HCT116 (cell line): Measurements from ENCODE around the gene MEI1. TPM values are rescaled to one million over a fixed set of nuclear protein-coding genes. Genes with fewer than 3 reads are reported as not detected.

Experiments
- ATAC-seq: fragments of 200-7000 bp; cut with Tn5 transposase; 2 replicates; pipeline ENCODE4 v1.9.1; 2020; ENCODE audit warnings: mild to moderate bottlenecking, moderate library complexity
- BruUV-seq: library from RNA; stranded (reverse); fragments of 400-500 nt; replicated peaks from 2 replicates; lab custom pipeline; 2021; lab: Mats Ljungman, UMichigan
- CTCF ChIA-PET: fragments of 300-600 bp; sonication (Branson Sonifier 250); formaldehyde crosslinking; loops from one replicate; lab custom pipeline; 2021; ENCODE audit warnings: antibody characterized with exemption; lab: Charles Lee
- POLR2A ChIA-PET: fragments of 300-600, 350-600 bp; sonication (Branson Sonifier 250); formaldehyde crosslinking; loops from one replicate; lab custom pipeline; 2021; ENCODE audit warnings: antibody characterized with exemption; lab: Charles Lee
- RAD21 ChIA-PET, 2 experiments: fragments of 300-600 bp; sonication (Branson Sonifier 250); formaldehyde crosslinking; loops; one replicate each; lab custom pipeline; 2023; ENCODE audit warnings: low total read pairs in 2 of 2; ENCODE audit not compliant: uncharacterized antibody in 2 of 2, unreplicated experiment in 2 of 2, low non-redundant PET in 1 of 2; lab: Charles Lee
- DNase-seq: peaks from one replicate; pipeline ENCODE4 v3.0.0-alpha.2; 2010; ENCODE audit warnings: low read depth, low spot score
- H2AFZ ChIP-seq: fragments of 200-600 bp; shearing (Covaris generic), sonication (generic); 2 replicates; pipeline ENCODE4 v1.6.1; 2017; ENCODE audit warnings: low read depth, mixed run types, mixed read lengths, antibody characterized with exemption, low read length; ENCODE audit not compliant: poor library complexity, severe bottlenecking
- H3K27ac ChIP-seq: 2 replicates; pipeline ENCODE4 v1.5.1; 2012; ENCODE audit warnings: low read depth, low read length
- H3K27me3 ChIP-seq: fragments of 200-600 bp; sonication (generic); 2 replicates; pipeline ENCODE4 v1.6.1; 2016; ENCODE audit warnings: mixed run types, low read length, mixed read lengths; ENCODE audit not compliant: insufficient read depth
- H3K36me3 ChIP-seq, 2 experiments: fragments of 200-500 bp in 1 of 2; fragments of 200-600 bp in 1 of 2; sonication (Bioruptor generic) in 1 of 2; sonication (generic) in 1 of 2; 2 replicates each; pipeline versions ENCODE4 v1.5.1 to v1.6.1; 2014 to 2016; ENCODE audit warnings: low read length in 2 of 2, inconsistent platforms in 1 of 2, mixed read lengths in 1 of 2, mixed run types in 1 of 2; ENCODE audit not compliant: insufficient read depth in 2 of 2, control insufficient read depth in 1 of 2
- H3K4me1 ChIP-seq, 2 experiments: fragments of 200-600 bp in 1 of 2; sonication (generic) in 1 of 2; 2 replicates each; pipeline versions ENCODE4 v1.5.1 to v1.6.1; 2012 to 2017; ENCODE audit warnings: low read length in 2 of 2, inconsistent platforms in 1 of 2, mild to moderate bottlenecking in 1 of 2, mixed read lengths in 1 of 2, mixed run types in 1 of 2, moderate library complexity in 1 of 2; ENCODE audit not compliant: insufficient read depth in 2 of 2, control insufficient read depth in 1 of 2
- H3K4me2 ChIP-seq: fragments of 200-600 bp; sonication (generic); 2 replicates; pipeline ENCODE4 v1.6.1; 2017; ENCODE audit warnings: mixed run types, low read length, mixed read lengths
- H3K4me3 ChIP-seq, 2 experiments: fragments of 200-600 bp in 1 of 2; sonication (generic) in 1 of 2; replicated peaks in 1 of 2; 2 replicates each; pipeline ENCODE4 v1.5.1; 2011 to 2016; ENCODE audit warnings: low read length in 2 of 2, control low read depth in 1 of 2, low read depth in 1 of 2, mild to moderate bottlenecking in 1 of 2, mixed read lengths in 1 of 2, mixed run types in 1 of 2
- H3K79me2 ChIP-seq: fragments of 200-600 bp; sonication (generic); 2 replicates; pipeline ENCODE4 v1.6.1; 2017; ENCODE audit warnings: mild to moderate bottlenecking, mixed run types, low read length, moderate library complexity, mixed read lengths; ENCODE audit not compliant: insufficient read depth
- H3K9ac ChIP-seq: fragments of 200-600 bp; sonication (generic); 2 replicates; pipeline ENCODE4 v1.6.1; 2016; ENCODE audit warnings: low read length, mixed read lengths
- H3K9me2 ChIP-seq: fragments of 200-600 bp; sonication (generic), shearing (Covaris generic); 2 replicates; pipeline ENCODE4 v1.6.1; 2017; ENCODE audit warnings: mixed run types, mild to moderate bottlenecking, moderate library complexity; ENCODE audit not compliant: insufficient read depth
- H3K9me3 ChIP-seq, 2 experiments: fragments of 200-500 bp in 1 of 2; fragments of 200-600 bp in 1 of 2; sonication (Bioruptor generic) in 1 of 2; sonication (generic) in 1 of 2; 2 replicates each; pipeline ENCODE4 v1.6.1; 2014 to 2017; ENCODE audit warnings: low read length in 2 of 2, mixed read lengths in 2 of 2, inconsistent platforms in 1 of 2, low read depth in 1 of 2, mild to moderate bottlenecking in 1 of 2, mixed run types in 1 of 2, moderate library complexity in 1 of 2; ENCODE audit not compliant: control insufficient read depth in 1 of 2, insufficient read depth in 1 of 2
- H4K20me1 ChIP-seq: fragments of 200-600 bp; sonication (generic), shearing (Covaris generic); 2 replicates; pipeline ENCODE4 v1.6.1; 2017; ENCODE audit warnings: mixed run types, mild to moderate bottlenecking, moderate library complexity; ENCODE audit not compliant: insufficient read depth
- ATF3 ChIP-seq: IDR thresholded peaks from 2 replicates; pipeline ENCODE4 v1.6.1; 2012
- CBX3 ChIP-seq: IDR thresholded peaks from 2 replicates; pipeline ENCODE4 v1.6.1; 2012; ENCODE audit warnings: low read depth
- CEBPB ChIP-seq: IDR thresholded peaks from 2 replicates; pipeline ENCODE4 v1.6.1; 2012; ENCODE audit warnings: low read depth
- EGR1 ChIP-seq: IDR thresholded peaks from 2 replicates; pipeline ENCODE4 v1.6.1; 2012; ENCODE audit warnings: low read depth
- ELF1 ChIP-seq: IDR thresholded peaks from 2 replicates; pipeline ENCODE4 v1.6.1; 2012; ENCODE audit warnings: low read depth, borderline replicate concordance
- EZH2 ChIP-seq: fragments of 200-600 bp; sonication (generic); IDR thresholded peaks from 2 replicates; pipeline ENCODE4 v1.6.1; 2017; ENCODE audit warnings: antibody characterized with exemption, mixed run types
- EZH2phosphoT487 ChIP-seq: fragments of 200-600 bp; IDR thresholded peaks from 2 replicates; pipeline ENCODE4 v1.6.1; 2018; ENCODE audit warnings: antibody characterized with exemption, borderline replicate concordance
- FOSL1 ChIP-seq: IDR thresholded peaks from 2 replicates; pipeline ENCODE4 v1.6.1; 2012; ENCODE audit warnings: low read depth
- JUND ChIP-seq: IDR thresholded peaks from 2 replicates; pipeline ENCODE4 v1.6.1; 2012
- POLR2AphosphoS5 ChIP-seq: IDR thresholded peaks from 2 replicates; pipeline ENCODE4 v1.6.1; 2011; ENCODE audit warnings: mild to moderate bottlenecking, low read depth, low read length, moderate library complexity
- RAD21 ChIP-seq: IDR thresholded peaks from 2 replicates; pipeline ENCODE4 v1.6.1; 2012; ENCODE audit warnings: low read depth, mild to moderate bottlenecking
- SP1 ChIP-seq: IDR thresholded peaks from 2 replicates; pipeline ENCODE4 v1.6.1; 2012; ENCODE audit warnings: low read depth
- SRF ChIP-seq: IDR thresholded peaks from 2 replicates; pipeline ENCODE4 v1.6.1; 2012; ENCODE audit warnings: low read depth
- TCF7L2 ChIP-seq: IDR thresholded peaks from 2 replicates; pipeline ENCODE4 v1.7.0; 2011; ENCODE audit warnings: borderline replicate concordance, inconsistent platforms; ENCODE audit not compliant: insufficient read depth, insufficient read length; ENCODE audit errors: extremely low read depth
- YY1 ChIP-seq: IDR thresholded peaks from 2 replicates; pipeline ENCODE4 v1.6.1; 2011; ENCODE audit warnings: low read length, low read depth, moderate library complexity, mild to moderate bottlenecking; ENCODE audit not compliant: insufficient replicate concordance; ENCODE audit errors: extremely low read depth
- ZBTB33 ChIP-seq: IDR thresholded peaks from 2 replicates; pipeline ENCODE4 v1.6.1; 2011; ENCODE audit warnings: mild to moderate bottlenecking, low read length, moderate library complexity; ENCODE audit not compliant: insufficient replicate concordance; ENCODE audit errors: extremely low read depth
- ZFX ChIP-seq: fragments of 450-650 bp; IDR thresholded peaks from 2 replicates; pipeline ENCODE4 v1.6.1; 2017
- intact Hi-C: fragments of 100-400 bp; cut with micrococcal nuclease; formaldehyde crosslinking; loops from 2 replicates; pipeline ENCODE4 v1.10.0; 2022
- total RNA-seq: library from RNA; stranded (reverse); gene quantifications from one replicate; pipeline ENCODE4 v1.2.1, GENCODE V29; 2021; ENCODE audit not compliant: unreplicated experiment
- TF ChIP-seq, protein P1 (sequence below), 3 experiments: fragments of 200-600 bp in 1 of 3; sonication (generic) in 1 of 3; IDR thresholded peaks in 2 of 3; conservative IDR thresholded peaks in 1 of 3; 2 replicates each; pipeline ENCODE4 v1.5.1; 2012 to 2017; ENCODE audit warnings: low read depth in 2 of 3, low read length in 2 of 3, antibody characterized with exemption in 1 of 3, borderline replicate concordance in 1 of 3, control low read depth in 1 of 3, mild to moderate bottlenecking in 1 of 3, mixed read lengths in 1 of 3, mixed run types in 1 of 3, moderate library complexity in 1 of 3; ENCODE audit not compliant: insufficient read depth in 1 of 3
- TF ChIP-seq, protein P2 (sequence below): IDR thresholded peaks from 2 replicates; pipeline ENCODE4 v1.6.1; 2012

MEI1 gene
- total RNA-seq, 1 experiment from 2014 or later, result 0.64 TPM

- peaks cover 19% of the 10 kb centered on the region; the same call in 1 of the 2 replicates for H4K20me1 ChIP-seq
- TF ChIP-seq, protein P1, sequence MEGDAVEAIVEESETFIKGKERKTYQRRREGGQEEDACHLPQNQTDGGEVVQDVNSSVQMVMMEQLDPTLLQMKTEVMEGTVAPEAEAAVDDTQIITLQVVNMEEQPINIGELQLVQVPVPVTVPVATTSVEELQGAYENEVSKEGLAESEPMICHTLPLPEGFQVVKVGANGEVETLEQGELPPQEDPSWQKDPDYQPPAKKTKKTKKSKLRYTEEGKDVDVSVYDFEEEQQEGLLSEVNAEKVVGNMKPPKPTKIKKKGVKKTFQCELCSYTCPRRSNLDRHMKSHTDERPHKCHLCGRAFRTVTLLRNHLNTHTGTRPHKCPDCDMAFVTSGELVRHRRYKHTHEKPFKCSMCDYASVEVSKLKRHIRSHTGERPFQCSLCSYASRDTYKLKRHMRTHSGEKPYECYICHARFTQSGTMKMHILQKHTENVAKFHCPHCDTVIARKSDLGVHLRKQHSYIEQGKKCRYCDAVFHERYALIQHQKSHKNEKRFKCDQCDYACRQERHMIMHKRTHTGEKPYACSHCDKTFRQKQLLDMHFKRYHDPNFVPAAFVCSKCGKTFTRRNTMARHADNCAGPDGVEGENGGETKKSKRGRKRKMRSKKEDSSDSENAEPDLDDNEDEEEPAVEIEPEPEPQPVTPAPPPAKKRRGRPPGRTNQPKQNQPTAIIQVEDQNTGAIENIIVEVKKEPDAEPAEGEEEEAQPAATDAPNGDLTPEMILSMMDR (IDR thresholded peaks at IDR 0.05 in 2 of 3, conservative IDR thresholded peaks at IDR 0.05 in 1 of 3; ENCODE audit: borderline replicate concordance in 1 of 3, insufficient read depth in 1 of 3, low read depth in 2 of 3, low read length in 2 of 3), result no peak
- TF ChIP-seq ATF3 (no peak), YY1 (no peak), SP1 (no peak), CEBPB (no peak), POLR2AphosphoS5 (no peak), JUND (no peak), RAD21 (no peak), ELF1 (no peak), TCF7L2 (no peak), FOSL1 (no peak), SRF (no peak), EGR1 (no peak), CBX3 (no peak), EZH2phosphoT487 (no peak), ZFX (no peak), EZH2 (no peak), ZBTB33 (no peak)
- TF ChIP-seq, protein P2, sequence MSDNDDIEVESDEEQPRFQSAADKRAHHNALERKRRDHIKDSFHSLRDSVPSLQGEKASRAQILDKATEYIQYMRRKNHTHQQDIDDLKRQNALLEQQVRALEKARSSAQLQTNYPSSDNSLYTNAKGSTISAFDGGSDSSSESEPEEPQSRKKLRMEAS, result no peak
- no peak overlapping the region for H3K4me3 ChIP-seq
- H3K4me2 ChIP-seq, result no peak overlapping the region
- H3K4me1 ChIP-seq, result peaks cover 11 to 40% of the 10 kb centered on the region in 2 experiments
- H2AFZ ChIP-seq, result no peak overlapping the region
- ChIA-PET RAD21 (no interaction called here), POLR2A (interaction anchor here (0.5 kb wide), 1 partner anchor 30 kb away, joined by 3 read pairs; no protein-coding TSS in a partner anchor), CTCF (interaction anchor here (1.9 kb wide), 1 partner anchor 23 kb away, joined by 5 read pairs; no protein-coding TSS in a partner anchor)
- H3K79me2 ChIP-seq, result peaks cover 96% of the 10 kb centered on the region
- ATAC-seq (no peak), DNase-seq (no peak)
- H3K9ac ChIP-seq, result no peak overlapping the region
- H3K27ac ChIP-seq, result no peak overlapping the region
- intact Hi-C loops, result no loop called here
- H3K27me3 ChIP-seq, result no peaks in the 10 kb centered on the region
- no TSS peak for BruUV-seq
- H3K9me2 ChIP-seq, result no peaks in the 10 kb centered on the region
- H3K9me3 ChIP-seq, result no peaks in the 10 kb centered on the region
- H3K36me3 ChIP-seq, result peaks cover 35 to 41% of the 10 kb centered on the region in 2 experiments; a peak in 3 of 4 replicates
Measured at GRCh38 chr22:41674846-41675340, 24.4 kb upstream of the MEI1 start.
